Activated naive CD4-positive, alpha-beta T cell treated with anti-CD3 and anti-CD28 coated beads, Interleukin-2, amount 50 U/mL, for 24 hours (primary cell): Measurements from ENCODE around the gene DSC2.
"Not testable (repeated sequence)": the region's sequence is repeated elsewhere in the genome, so short reads cannot be mapped to it uniquely, and the experiment has no call there.

Experiments used
- H3K27ac Mint-ChIP-seq: one replicate; pipeline ENCODE4 v1.8.0; 2021; ENCODE audit warnings: mild to moderate bottlenecking, mixed read lengths
- H3K27me3 Mint-ChIP-seq: one replicate; pipeline ENCODE4 v1.8.0; 2021; ENCODE audit warnings: mixed read lengths
- H3K36me3 Mint-ChIP-seq: one replicate; pipeline ENCODE4 v1.8.0; 2021; ENCODE audit warnings: mixed read lengths
- H3K4me1 Mint-ChIP-seq: one replicate; pipeline ENCODE4 v1.8.0; 2021; ENCODE audit warnings: mixed read lengths
- H3K4me3 Mint-ChIP-seq: one replicate; pipeline ENCODE4 v1.8.0; 2021; ENCODE audit warnings: mild to moderate bottlenecking, mixed read lengths
- H3K9me3 Mint-ChIP-seq: one replicate; pipeline ENCODE4 v1.8.0; 2021; ENCODE audit warnings: mixed read lengths

Gene DSC2

GRCh38 chr18:31041271-31042083, 60.7 kb downstream of the DSC2 start:
- H3K9me3 Mint-ChIP-seq, result peaks cover 8% of the 10 kb centered on the region
- no peak overlapping the region for H3K27ac Mint-ChIP-seq
- peaks cover 4% of the 10 kb centered on the region for H3K36me3 Mint-ChIP-seq
- H3K4me3 Mint-ChIP-seq, result peak overlapping the region; percentile 30
- peaks cover 40% of the 10 kb centered on the region for H3K27me3 Mint-ChIP-seq
- H3K4me1 Mint-ChIP-seq, result peaks cover 8% of the 10 kb centered on the region

- Mint-ChIP-seq H3K27me3 (peaks cover 40% of the 10 kb centered on the region), H3K27ac (no peak overlapping the region), H3K36me3 (peaks cover 4% of the 10 kb centered on the region), H3K4me3 (no peak overlapping the region), H3K9me3 (peaks cover 8% of the 10 kb centered on the region), H3K4me1 (peaks cover 8% of the 10 kb centered on the region)
Measured at GRCh38 chr18:31040686-31041270, 61.4 kb downstream of the DSC2 start.

GRCh38 chr18:31039426-31039825, 62.8 kb downstream of the DSC2 start:
- Mint-ChIP-seq H3K36me3 (peaks cover 4% of the 10 kb centered on the region), H3K27ac (no peak overlapping the region), H3K4me1 (peaks cover 8% of the 10 kb centered on the region), H3K9me3 (peaks cover 8% of the 10 kb centered on the region), H3K27me3 (peaks cover 35% of the 10 kb centered on the region), H3K4me3 (no peak overlapping the region)

GRCh38 chr18:31037686-31038085, 64.5 kb downstream of the DSC2 start:
- not testable (repeated sequence) for H3K27ac Mint-ChIP-seq, H3K36me3 Mint-ChIP-seq, H3K9me3 Mint-ChIP-seq, H3K4me3 Mint-ChIP-seq, H3K4me1 Mint-ChIP-seq
- peaks cover 26% of the 10 kb centered on the region for H3K27me3 Mint-ChIP-seq

- Mint-ChIP-seq H3K9me3 (peaks cover 3% of the 10 kb centered on the region), H3K27ac (no peak overlapping the region), H3K27me3 (peaks cover 4% of the 10 kb centered on the region), H3K4me3 (no peak overlapping the region), H3K36me3 (no peaks in the 10 kb centered on the region), H3K4me1 (no peaks in the 10 kb centered on the region)
Measured at GRCh38 chr18:31034541-31034940, 67.7 kb downstream of the DSC2 start.

GRCh38 chr18:31030574-31031278, 71.5 kb downstream of the DSC2 start:
- Mint-ChIP-seq H3K36me3 (no peaks in the 10 kb centered on the region), H3K4me1 (no peaks in the 10 kb centered on the region), H3K9me3 (no peaks in the 10 kb centered on the region), H3K4me3 (no peak overlapping the region), H3K27me3 (no peaks in the 10 kb centered on the region), H3K27ac (no peak overlapping the region)

GRCh38 chr18:31015715-31016434, 86.3 kb downstream of the DSC2 start:
- no peaks in the 10 kb centered on the region for H3K9me3 Mint-ChIP-seq
- no peak overlapping the region for H3K4me3 Mint-ChIP-seq
- H3K4me1 Mint-ChIP-seq, result no peaks in the 10 kb centered on the region
- no peak overlapping the region for H3K27ac Mint-ChIP-seq
- H3K36me3 Mint-ChIP-seq, result no peaks in the 10 kb centered on the region
- no peaks in the 10 kb centered on the region for H3K27me3 Mint-ChIP-seq

- H3K4me3 Mint-ChIP-seq, H3K4me1 Mint-ChIP-seq, H3K36me3 Mint-ChIP-seq, H3K27me3 Mint-ChIP-seq, H3K27ac Mint-ChIP-seq, H3K9me3 Mint-ChIP-seq: not testable (repeated sequence)
Measured at GRCh38 chr18:31011455-31011854, 90.8 kb downstream of the DSC2 start.

GRCh38 chr18:31010601-31011000, 91.6 kb downstream of the DSC2 start:
- Mint-ChIP-seq H3K9me3 (no peaks in the 10 kb centered on the region), H3K4me3 (no peak overlapping the region), H3K27me3 (no peaks in the 10 kb centered on the region), H3K4me1 (no peaks in the 10 kb centered on the region), H3K27ac (no peak overlapping the region), H3K36me3 (no peaks in the 10 kb centered on the region)
